Measurements from ENCODE around the gene COCH.

Gene COCH

GRCh38 chr14:30874120-30874998 lies at the start of gene COCH:
TSS of gene COCH (plus strand) at chr14:30874559. CDS start at chr14:30874939, 380 bp downstream.
- DNase-seq: peak; percentile 9

- no peak for DNase-seq
Observed at GRCh38 chr14:30826070-30826469, 48.3 kb upstream of the COCH start.

GRCh38 chr14:30829853-30830252 lies 44.5 kb upstream of the COCH start:
- DNase-seq: no peak

GRCh38 chr14:30834353-30834752 lies 40.0 kb upstream of the COCH start:
- DNase-seq: no peak

DNA sequence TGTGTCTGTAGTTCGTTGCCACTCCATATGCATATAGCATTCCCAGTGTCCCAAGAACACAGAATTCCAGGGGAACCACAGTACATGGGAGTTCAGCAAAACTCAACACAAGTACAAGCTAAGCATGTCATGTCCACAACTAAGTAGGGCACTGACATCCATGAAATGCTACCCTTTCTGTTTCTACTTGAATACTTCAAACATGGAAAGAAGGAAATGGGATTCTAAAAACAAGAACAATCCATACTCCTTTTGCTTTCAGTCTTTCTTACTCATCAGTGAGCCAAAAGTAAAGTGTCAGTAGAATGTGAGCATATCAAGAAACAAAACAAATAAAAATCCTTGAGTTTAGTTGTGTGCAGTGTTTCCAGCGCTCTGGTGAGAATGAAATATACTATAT lies 36.0 kb upstream of the COCH start:
- no peak for DNase-seq

DNA sequence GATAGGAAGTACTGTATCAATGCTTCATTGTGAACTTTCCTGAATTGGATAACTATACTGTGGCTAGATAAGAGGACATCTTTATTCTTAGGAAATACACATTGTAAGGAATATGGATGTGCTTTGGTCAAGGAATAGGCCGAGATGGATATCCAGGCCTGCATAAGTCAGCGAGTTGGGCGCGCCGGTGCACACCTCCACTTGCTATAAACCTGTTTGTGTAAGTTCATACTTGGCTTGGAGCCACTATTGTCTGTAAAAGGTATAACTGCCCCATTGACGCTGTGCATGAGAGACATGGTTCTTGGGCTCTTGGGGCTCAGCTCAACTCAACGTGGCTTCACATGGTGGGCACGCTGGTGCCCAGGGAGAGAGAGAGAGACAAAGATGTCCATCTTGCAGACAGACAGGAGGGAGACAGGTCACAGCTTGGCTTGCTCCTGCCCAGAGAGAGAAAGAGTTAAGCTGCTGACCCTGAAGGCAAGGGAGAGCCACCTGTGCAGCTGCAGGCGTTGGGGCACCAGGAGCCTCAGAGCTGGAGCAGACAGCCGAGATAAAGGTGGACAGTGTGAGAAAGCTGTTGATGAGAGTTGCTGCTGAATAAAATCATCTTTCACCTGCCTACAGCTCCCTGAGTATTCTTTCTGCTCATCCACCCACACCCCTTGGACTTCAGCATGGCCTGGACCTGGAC lies 34.1 kb upstream of the COCH start:
- no peak for DNase-seq

GRCh38 chr14:30842431-30842830 lies 31.9 kb upstream of the COCH start:
- DNase-seq: no peak

- no peak for DNase-seq
Observed at GRCh38 chr14:30848449-30849240, 25.7 kb upstream of the COCH start.

- DNase-seq: no peak
Observed at GRCh38 chr14:30849354-30849753, 25.0 kb upstream of the COCH start.

- no peak for DNase-seq
Observed at GRCh38 chr14:30849983-30850382, 24.4 kb upstream of the COCH start.

DNA sequence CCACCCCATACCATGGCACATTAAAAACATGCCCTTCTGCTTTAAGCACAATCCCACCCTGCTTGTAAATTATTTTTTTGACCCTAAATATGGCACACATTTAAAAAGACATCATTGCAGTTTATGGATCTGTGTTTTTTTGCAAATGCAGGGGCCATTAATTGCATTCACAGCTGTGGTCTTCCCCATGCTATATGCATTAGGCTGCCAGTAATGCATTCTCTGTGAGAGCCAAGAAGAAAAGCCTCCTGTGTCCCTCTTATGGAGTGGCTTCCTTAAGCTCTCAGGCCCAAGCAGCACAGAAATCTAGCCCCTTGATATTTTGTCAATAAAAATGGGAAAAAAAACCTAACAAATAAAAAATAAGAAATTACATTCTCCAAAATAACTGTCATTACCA lies 20.4 kb upstream of the COCH start:
- DNase-seq: no peak

GRCh38 chr14:30854492-30854891 lies 19.9 kb upstream of the COCH start:
- no peak for DNase-seq

GRCh38 chr14:30855345-30856037 lies 18.9 kb upstream of the COCH start:
- DNase-seq: no peak

DNA sequence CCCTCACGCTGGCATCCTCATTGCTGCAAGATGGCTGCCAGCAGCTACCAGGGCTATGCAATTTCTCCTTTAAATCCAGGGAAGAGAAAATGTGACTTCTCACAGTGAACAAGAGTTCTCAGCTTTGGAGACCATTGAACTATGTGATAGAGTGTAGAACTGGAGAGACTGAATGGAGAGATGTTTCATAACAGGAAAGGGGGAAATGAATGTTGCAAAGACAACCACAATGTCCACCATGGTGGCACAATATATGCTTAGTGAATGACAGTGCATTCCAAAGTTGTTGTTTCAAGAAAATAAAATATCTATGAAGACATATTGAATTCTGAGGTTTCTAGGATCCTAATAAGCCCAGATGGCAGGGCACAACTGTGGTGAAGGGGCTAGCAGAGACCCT lies 13.2 kb upstream of the COCH start:
- DNase-seq: no peak

- no peak for DNase-seq
Observed at GRCh38 chr14:30864934-30865333, 9.4 kb upstream of the COCH start.

DNA sequence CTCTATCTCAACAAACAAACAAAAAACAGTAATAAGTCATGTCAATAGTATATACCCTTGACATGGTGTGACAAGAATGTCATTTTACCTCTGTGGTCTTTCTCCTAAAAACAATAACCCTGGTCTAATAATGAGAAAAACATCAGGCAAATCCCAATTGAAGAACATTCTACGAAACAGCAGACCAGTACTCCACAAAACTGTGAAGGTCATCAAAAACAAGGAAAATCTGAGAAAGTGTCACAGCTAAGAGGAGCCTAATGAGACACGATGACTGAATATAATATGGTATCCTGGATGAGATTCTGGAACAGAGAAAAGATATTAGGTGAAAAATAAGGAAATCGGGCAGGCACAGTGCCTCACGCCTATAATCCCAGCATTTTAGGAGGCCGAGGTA lies 5.6 kb upstream of the COCH start:
- no peak for DNase-seq

DNA sequence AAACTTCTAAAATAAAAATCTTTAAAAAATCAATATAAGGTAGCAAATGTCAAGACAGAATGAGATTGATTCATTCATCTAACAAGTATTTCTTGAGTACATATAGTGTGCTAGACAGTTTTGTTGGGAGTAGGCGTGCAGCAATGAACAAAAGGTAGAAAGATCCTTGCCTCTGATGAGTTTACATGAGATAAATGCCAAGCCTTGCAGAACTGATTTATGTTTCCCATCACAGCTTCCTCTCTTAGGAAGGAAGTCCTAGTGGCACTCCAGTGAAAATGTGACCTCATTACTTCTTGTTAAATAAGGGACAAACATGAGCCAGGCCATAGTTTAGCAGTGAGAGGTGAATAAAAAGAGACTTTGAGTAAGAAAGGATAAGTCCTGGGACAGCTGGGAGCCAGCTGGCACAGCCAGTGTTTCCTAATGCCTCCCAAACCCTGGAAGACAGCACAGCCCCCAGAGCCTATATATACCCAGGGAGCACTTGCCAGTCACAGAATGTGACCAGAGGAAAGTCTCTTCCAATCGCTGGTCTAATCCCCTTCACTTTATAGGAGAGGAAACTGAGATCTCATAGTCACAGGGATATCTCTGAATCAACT lies 4.7 kb upstream of the COCH start:
- no peak for DNase-seq

GRCh38 chr14:30872602-30873001 lies 1.8 kb upstream of the COCH start:
- DNase-seq: no peak

GRCh38 chr14:30873308-30874119 lies 845 bp upstream of the COCH start:
- DNase-seq: no peak

DNA sequence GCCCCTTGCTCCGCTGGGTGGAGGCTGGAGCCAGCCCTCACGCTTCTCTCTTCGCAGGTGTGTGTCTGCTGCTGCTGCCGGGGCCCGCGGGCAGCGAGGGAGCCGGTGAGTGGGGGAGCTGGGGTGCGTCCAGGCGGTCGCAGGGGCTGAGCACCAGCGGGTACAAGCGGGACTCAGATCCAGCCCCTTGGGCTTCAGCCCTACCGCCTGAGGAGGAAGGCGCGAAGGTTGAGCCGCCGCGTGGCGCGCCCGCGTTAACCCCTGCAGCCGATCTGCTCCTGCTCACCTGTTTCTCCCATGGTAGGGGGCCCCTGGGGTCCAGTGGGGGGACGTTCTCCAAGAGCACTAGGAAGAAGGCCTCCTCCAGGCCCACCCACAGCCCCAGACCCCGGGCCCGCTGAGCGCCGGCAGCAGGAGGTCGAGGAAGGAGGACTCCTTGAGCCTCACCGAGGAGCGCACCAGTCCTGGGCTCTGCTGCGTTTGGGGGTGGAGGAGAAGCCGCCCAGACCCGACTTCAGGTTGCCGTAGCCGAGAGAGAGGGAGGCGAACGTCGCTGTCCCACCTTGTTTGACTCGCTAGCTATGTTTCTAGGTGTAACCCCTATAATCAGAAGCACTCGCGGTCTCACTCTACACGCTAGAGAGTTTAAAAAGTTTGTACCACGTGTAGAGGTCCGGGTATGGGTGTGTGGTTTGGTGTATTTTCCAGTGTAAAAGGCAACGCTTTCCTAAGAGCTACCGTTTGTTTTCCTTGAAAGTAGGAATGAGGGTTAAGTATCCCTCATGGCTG lies 834 bp downstream of the COCH start:
- no peak for DNase-seq

- DNase-seq: no peak
Observed at GRCh38 chr14:30875788-30876053, 1.4 kb downstream of the COCH start.

Measured in CD4-positive, alpha-beta T cell treated with Interleukin-21 for 1 hour (primary cell).